Esophagus muscularis mucosa (tissue), 4 donors: ENCODE measurements around the gene TKTL2. TPM values are rescaled to one million over a fixed set of nuclear protein-coding genes. Genes with fewer than 3 reads are reported as not detected.

Source experiments
- DNase-seq: peaks from one replicate; pipeline ENCODE4 v3.0.0-alpha.2; 2017; ENCODE audit errors: extremely low spot score
- H3K27ac ChIP-seq, 4 donors: fragments of 200-600 bp; sonication (generic); replicated peaks in 1 of 4; 1 replicate in 3 of 4; 2 replicates in 1 of 4; pipeline ENCODE4 v1.5.1; 2016 to 2019; ENCODE audit warnings: mild to moderate bottlenecking in 1 of 4
- H3K27me3 ChIP-seq, 4 donors: fragments of 200-600 bp; sonication (generic); one replicate each; pipeline versions ENCODE4 v1.5.1 to v1.6.0; 2016 to 2019
- H3K36me3 ChIP-seq, 4 donors: fragments of 200-600 bp; sonication (generic); one replicate each; pipeline ENCODE4 v1.5.1; 2016 to 2019
- H3K4me1 ChIP-seq, 4 donors: fragments of 200-600 bp; sonication (generic); one replicate each; pipeline ENCODE4 v1.5.1; 2016 to 2019
- H3K4me3 ChIP-seq, 4 donors: fragments of 200-600 bp; sonication (generic); 1 replicate in 2 of 4; 2 replicates in 2 of 4; pipeline ENCODE4 v1.5.1; 2016 to 2019; ENCODE audit warnings: mild to moderate bottlenecking in 4 of 4, moderate library complexity in 1 of 4
- H3K9me3 ChIP-seq, 4 donors: fragments of 200-600 bp; sonication (generic); 1 replicate in 3 of 4; 2 replicates in 1 of 4; pipeline ENCODE4 v1.5.1; 2016 to 2019
- EP300 ChIP-seq: sonication (generic); formaldehyde crosslinking; IDR thresholded peaks from one replicate; pipeline ENCODE4 v1.6.1; 2017; ENCODE audit warnings: antibody characterized with exemption
- POLR2A ChIP-seq: fragments of 450-650 bp; IDR thresholded peaks from one replicate; pipeline ENCODE4 v1.6.1; 2017; ENCODE audit warnings: antibody characterized with exemption, moderate library complexity, mild to moderate bottlenecking, low read depth
- POLR2AphosphoS5 ChIP-seq, 2 donors: sonication (generic); formaldehyde crosslinking; IDR thresholded peaks; one replicate each; pipeline ENCODE4 v1.6.1; 2017; ENCODE audit warnings: antibody characterized with exemption in 2 of 2
- WGBS: methylation state at CpG from one replicate; pipeline ENCODE4 v1.1.5; 2018; 5-methylcytosine and 5-hydroxymethylcytosine counted together
- intact Hi-C: fragments of 100-400 bp; cut with DNase I; formaldehyde crosslinking; loops from one replicate; pipeline ENCODE4 v1.15.1; 2023
- total RNA-seq, 4 donors: library from RNA; depleted of rRNA; stranded (reverse); fragments of >200 nt; gene quantifications; one replicate each; pipeline versions ENCODE4 v1.1.0 to v1.2.1, GENCODE V29; 2016
- TF ChIP-seq, protein P1 (sequence below), 3 experiments: fragments of 200-600 bp in 2 of 3; fragments of 450-650 bp in 1 of 3; sonication (generic) in 2 of 3; IDR thresholded peaks; one replicate each; pipeline ENCODE4 v1.5.1; 2017 to 2019; ENCODE audit warnings: antibody characterized with exemption in 3 of 3, mild to moderate bottlenecking in 2 of 3, moderate library complexity in 1 of 3

The TKTL2 gene
- total RNA-seq, 4 donors from 2014 or later: not detected

DNA sequence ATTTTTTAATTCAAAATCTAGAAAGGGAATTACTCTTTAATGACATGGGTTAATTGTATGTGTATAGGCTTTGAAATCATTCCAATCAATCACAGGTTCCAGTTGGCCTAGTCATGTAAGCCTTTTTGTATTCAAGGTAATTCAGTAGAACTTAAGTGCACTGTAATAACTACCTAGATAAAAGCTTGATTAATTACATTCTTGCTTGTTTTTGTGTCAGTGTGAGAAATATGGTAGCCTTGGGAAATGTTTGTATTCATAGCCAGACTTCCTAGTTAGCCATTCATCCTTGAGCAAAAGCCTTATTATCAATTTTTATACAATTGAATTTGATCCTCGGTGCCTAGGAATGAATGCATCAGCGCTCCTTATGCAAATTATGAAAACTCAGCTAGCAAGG is 33.5 kb downstream of the TKTL2 start:
- Histone ChIP-seq H3K27me3 (no peaks in the 10 kb centered on the region), H3K4me3 (no peak overlapping the region), H3K4me1 (no peaks in the 10 kb centered on the region), H3K9me3 (no peaks in the 10 kb centered on the region), H3K27ac (no peak overlapping the region), H3K36me3 (no peaks in the 10 kb centered on the region)
- intact Hi-C loops: no loop called here
- 90% methylated on average over 2 of the region's 2 CpGs for WGBS
- no peak for DNase-seq
- TF ChIP-seq POLR2AphosphoS5 (IDR thresholded peaks at IDR 0.05): no peak
- TF ChIP-seq POLR2A: no peak
- TF ChIP-seq, protein P1, sequence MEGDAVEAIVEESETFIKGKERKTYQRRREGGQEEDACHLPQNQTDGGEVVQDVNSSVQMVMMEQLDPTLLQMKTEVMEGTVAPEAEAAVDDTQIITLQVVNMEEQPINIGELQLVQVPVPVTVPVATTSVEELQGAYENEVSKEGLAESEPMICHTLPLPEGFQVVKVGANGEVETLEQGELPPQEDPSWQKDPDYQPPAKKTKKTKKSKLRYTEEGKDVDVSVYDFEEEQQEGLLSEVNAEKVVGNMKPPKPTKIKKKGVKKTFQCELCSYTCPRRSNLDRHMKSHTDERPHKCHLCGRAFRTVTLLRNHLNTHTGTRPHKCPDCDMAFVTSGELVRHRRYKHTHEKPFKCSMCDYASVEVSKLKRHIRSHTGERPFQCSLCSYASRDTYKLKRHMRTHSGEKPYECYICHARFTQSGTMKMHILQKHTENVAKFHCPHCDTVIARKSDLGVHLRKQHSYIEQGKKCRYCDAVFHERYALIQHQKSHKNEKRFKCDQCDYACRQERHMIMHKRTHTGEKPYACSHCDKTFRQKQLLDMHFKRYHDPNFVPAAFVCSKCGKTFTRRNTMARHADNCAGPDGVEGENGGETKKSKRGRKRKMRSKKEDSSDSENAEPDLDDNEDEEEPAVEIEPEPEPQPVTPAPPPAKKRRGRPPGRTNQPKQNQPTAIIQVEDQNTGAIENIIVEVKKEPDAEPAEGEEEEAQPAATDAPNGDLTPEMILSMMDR (IDR thresholded peaks at IDR 0.05): no peak
- TF ChIP-seq EP300: no peak

Other genes starting within 250 kb of the TKTL2 start
- gene NPY1R, start 141.2 kb downstream of the TKTL2 start, total RNA-seq: 1 to 10 TPM; 1.2 to 4.8 (median 2.3) TPM
- under 1 TPM in 3 of 4 donors, not detected in 1; 0.34 to 0.83 (median 0.39) TPM for gene NPY5R, start 129.9 kb downstream of the TKTL2 start, total RNA-seq
- gene TMA16, start 20.9 kb upstream of the TKTL2 start, total RNA-seq: 10 to 100 TPM; 11.2 to 21.9 (median 16.6) TPM